GM18858 (cell line): Measurements from ENCODE around the gene PMM1.

Source experiments
- ATAC-seq: cut with Tn5 transposase; IDR thresholded peaks from one replicate; pipeline ENCODE4 v1.9.1; 2021; ENCODE audit not compliant: unreplicated experiment

The PMM1 gene

GRCh38 chr22:41539146-41540005 is 50.3 kb downstream of the PMM1 start:
- no peak for ATAC-seq

DNA sequence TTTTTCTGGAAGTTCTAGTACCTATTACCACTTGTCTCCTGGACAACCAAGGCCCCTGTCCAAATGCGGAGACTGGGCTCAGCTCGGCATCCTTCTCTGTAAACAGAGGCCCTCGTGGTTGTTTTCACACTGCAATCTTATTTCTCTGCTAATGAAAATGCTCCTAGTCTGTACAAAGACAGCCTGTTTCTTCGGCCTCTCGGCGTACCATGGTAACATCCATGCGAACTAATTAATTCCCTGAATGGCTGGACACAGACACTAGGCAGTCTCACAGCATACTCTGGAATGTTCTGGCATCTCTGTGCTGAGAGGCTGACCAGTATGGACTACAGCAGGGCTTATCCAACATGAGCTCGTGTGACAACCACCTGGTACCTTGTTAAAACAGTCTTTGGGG is 51.1 kb downstream of the PMM1 start:
- no peak for ATAC-seq

- no peak for ATAC-seq
These were observed 52.4 kb downstream of the PMM1 start for GRCh38 chr22:41537203-41537602.

- ATAC-seq, result no peak
These were observed 54.4 kb downstream of the PMM1 start for GRCh38 chr22:41535244-41535643.

DNA sequence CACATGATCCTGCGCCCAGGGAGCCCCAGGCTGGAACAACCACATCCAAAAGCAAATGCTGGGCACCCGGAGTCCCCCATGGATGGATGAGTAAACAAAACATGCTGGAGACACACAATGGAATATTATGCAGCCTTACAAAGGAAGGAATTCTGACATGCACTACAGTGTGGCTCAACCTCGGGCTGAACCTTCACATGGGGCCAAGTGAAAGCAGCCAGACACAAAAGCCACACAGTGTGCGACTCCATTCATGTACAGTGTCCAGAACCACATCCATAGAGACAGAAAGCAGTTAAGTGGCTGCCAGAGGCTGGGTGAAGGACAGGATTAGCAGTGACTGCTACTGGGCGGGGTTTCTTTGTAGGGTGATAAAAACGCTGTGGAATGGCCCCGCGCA is 55.4 kb downstream of the PMM1 start:
- ATAC-seq, result no peak

DNA sequence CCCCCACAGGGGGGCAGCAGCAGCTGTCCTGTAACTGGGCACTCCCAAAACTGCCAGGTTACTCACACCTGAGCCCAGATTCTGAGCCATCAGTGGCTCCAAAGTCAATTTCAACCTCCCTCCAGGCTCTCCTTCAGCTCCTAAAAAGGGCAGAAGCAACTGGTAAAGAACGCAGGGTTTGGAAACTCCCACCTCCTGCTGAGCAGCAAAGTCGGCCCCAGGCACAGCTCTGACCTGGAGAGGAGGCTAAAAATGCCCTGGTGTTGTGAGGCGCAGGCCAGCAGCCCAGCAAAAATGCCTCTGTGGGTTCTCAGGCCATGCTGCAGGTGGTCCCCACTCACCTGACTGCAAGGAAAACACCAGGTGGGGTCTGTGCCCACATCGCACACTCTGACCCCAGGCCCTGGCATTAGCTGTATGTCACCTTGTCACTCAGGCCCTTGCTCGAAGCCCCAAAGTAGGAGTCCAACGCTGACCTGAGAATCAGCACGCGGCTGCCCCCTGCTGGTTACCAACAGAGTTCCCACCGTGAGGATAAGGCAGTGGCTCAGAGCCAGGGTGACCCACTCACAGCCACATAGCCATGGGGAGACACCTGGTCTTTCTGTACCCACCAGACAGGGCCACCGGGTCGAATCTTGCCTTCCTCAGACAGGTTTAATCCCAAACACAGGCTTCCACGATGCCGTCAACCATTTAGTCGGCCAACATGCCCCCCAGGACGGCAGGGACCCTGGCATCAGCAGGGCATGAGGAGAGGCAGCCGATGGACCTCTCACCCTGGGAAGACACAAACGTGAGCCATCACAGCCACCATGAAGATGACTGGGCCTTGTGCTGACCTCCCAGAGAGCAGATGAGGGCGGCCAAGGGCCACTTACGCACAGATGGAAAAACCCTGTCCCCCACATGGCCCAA is 56.5 kb downstream of the PMM1 start:
- no peak for ATAC-seq

GRCh38 chr22:41531715-41532477 is 57.7 kb downstream of the PMM1 start:
- ATAC-seq, result no peak

DNA sequence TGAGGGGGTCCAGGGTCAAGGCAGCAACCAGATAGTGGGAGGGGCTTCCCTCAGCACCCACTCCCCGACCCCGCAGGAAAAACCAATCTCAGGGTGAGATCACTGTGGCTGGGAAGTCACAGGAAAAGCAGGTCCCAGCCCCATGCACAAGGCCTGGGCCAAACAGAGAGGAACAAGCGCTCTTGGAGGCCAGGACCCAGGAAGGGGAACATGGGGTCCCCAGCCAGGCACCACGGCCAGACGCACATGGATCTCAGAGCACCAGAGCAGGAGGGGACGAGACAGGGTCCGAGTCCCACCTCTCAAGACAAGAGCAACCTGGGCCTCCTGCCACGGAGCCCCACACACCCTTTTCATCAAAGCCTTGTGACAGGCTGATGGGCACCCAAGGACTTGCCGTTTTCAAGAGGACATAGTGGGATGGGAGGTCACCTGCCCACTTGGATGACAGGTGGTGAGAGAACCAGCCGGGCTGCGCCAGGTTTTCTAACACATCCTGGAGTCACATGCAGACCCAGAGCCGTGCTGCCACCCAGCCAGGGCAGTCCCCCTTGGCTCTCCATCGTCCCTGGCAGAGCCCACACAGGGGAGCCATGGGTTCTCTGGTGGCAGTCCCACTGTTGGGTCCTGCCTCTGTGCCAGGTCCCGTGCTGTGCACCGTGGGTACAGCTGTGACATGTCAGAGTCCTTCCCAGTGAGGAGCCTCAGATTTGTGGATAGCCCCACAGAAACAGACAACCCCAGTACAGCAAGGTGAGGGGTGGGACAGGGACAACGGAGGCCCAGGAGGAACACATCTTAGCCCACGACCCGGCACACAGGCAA is 58.5 kb downstream of the PMM1 start:
- ATAC-seq, result no peak

DNA sequence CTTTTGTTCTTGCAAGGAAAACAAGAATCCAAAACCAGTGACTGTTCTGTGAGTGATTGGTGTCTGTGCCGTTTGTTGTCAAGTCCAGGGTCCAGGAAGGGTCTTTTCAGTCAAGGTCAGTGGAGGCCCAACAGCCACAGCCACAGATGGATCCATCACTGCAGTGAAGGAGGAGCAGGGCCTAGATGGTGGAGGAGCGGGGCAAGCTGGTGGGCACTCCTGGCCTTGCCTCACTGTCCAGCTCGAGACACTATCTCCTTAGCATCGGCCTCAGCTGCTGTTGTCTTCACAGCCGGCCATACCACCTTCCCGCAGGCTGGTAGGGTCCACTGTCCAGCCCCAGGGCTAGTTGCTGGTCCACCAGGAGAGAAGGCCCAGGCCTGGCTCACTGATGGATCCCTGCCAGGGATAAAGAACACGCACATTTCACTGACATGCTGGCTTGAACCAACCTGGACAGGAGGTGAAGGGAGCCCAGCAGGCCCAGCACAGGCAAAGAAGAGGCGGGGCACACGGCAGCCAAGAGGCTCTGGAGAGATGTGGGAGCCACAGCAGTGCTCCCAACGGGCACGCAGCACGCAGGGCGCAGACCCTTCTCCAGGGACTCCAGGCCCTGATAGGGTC is 60.6 kb downstream of the PMM1 start:
- ATAC-seq, result no peak

DNA sequence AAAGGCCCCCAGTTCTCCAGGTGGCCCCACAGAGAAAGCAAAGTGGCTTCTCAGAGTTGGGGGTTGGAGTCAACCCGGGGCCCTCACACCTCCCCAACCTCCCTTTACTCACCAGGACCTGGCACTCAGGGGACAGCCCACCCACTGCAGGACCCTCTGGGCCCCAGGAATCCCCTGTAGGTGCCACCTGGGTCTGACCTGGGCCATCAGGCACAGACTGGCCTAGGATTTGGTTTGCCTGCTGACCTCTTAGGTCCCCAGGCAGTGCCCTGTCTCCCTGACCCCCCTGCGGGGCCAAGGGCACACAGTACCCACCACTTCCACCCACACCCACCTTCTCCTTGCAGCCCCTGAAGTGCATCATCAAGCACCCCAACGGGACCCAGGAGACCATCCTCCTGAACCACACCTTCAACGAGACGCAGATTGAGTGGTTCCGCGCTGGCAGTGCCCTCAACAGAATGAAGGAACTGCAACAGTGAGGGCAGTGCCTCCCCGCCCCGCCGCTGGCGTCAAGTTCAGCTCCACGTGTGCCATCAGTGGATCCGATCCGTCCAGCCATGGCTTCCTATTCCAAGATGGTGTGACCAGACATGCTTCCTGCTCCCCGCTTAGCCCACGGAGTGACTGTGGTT is 61.4 kb downstream of the PMM1 start:
- no peak for ATAC-seq
